ENCODE results near the gene DOC2B. TPM values are rescaled to one million over a fixed set of nuclear protein-coding genes. Genes with fewer than 3 reads are reported as not detected.
A peak's percentile ranks its signal among the peaks of the same experiment; 100 is the strongest.

DOC2B gene
- total and polyA plus RNA-seq, 2 of the 13 experiments (the other 11 are each of a cell fraction or from before 2014, with no cell fraction given), result 0.09 to 0.22 TPM

DNA sequence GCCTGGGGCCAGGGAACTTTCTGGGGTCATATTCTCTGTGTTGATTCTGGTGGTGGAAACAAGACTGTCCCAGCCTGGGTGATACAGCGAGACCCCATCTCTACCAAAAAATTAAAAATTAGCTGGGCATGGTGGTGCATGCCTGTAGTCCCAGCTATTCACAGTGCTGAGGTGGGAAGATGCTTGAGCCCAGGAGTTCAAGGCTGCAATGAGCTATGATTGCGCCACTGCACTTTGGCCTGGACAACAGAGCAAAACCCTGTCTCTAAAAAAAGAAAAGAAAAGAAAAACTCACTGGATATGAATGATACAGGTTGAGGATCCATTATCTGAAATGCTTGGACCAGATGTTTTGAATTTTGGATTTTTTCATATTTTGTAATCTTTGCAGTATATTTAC is 30.4 kb downstream of the DOC2B start (continued):
- TF ChIP-seq, protein P1, sequence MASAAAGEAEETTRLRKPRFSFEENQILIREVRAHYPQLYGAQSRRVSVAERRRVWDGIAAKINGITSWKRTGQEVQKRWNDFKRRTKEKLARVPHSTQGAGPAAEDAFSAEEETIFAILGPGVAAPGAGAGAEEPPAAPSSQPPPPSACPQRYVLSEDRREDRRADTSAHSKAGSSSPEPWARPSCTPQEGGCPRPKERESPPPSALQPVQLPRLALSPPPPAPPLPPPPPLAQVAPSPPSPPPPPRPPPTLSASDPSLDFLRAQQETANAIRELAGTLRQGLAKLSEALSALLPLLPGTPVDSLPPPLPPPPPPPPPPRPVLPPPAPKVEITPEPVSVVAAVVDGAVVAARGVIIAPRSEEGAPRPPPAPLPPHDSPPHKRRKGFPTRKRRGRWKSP (CRISPR knock-in tag; IDR thresholded peaks at IDR 0.05), result no peak
- TF ChIP-seq IKZF1 (IDR thresholded peaks at IDR 0.05) (no peak), RBAK (CRISPR knock-in tag; IDR thresholded peaks at IDR 0.05) (no peak), ZBTB38 (CRISPR knock-in tag; IDR thresholded peaks at IDR 0.05) (no peak), KLF9 (CRISPR knock-in tag; IDR thresholded peaks at IDR 0.05; ENCODE audit: low read depth) (no peak), HNRNPH1 (optimal IDR thresholded peaks at IDR 0.05; ENCODE audit: low read depth, low read length) (no peak), DPF2 (CRISPR knock-in tag; IDR thresholded peaks at IDR 0.05; ENCODE audit: borderline replicate concordance, low read depth) (0 out of 2 replicates have a peak, but pooled peaks have one; percentile 55), RARG (CRISPR knock-in tag; IDR thresholded peaks at IDR 0.05; ENCODE audit: low read depth) (no peak), SP4 (CRISPR knock-in tag; IDR thresholded peaks at IDR 0.05) (0 out of 2 replicates have a peak, but pooled peaks have one; percentile 20), NR2F1 (CRISPR knock-in tag; IDR thresholded peaks at IDR 0.05) (0 out of 4 replicates have a peak, but pooled peaks of 1 of the 2 experiments have one; percentile 27), NBN (conservative IDR thresholded peaks at IDR 0.05) (no peak), RXRA (CRISPR knock-in tag; IDR thresholded peaks at IDR 0.05) (peak; percentile 41; the same call in 1 of the 2 replicates), MIER3 (CRISPR knock-in tag; IDR thresholded peaks at IDR 0.05; ENCODE audit: borderline replicate concordance) (peak; percentile 42; the same call in 1 of the 2 replicates), ZNF20 (CRISPR knock-in tag; IDR thresholded peaks at IDR 0.05) (no peak)
- TF ChIP-seq, protein P2, sequence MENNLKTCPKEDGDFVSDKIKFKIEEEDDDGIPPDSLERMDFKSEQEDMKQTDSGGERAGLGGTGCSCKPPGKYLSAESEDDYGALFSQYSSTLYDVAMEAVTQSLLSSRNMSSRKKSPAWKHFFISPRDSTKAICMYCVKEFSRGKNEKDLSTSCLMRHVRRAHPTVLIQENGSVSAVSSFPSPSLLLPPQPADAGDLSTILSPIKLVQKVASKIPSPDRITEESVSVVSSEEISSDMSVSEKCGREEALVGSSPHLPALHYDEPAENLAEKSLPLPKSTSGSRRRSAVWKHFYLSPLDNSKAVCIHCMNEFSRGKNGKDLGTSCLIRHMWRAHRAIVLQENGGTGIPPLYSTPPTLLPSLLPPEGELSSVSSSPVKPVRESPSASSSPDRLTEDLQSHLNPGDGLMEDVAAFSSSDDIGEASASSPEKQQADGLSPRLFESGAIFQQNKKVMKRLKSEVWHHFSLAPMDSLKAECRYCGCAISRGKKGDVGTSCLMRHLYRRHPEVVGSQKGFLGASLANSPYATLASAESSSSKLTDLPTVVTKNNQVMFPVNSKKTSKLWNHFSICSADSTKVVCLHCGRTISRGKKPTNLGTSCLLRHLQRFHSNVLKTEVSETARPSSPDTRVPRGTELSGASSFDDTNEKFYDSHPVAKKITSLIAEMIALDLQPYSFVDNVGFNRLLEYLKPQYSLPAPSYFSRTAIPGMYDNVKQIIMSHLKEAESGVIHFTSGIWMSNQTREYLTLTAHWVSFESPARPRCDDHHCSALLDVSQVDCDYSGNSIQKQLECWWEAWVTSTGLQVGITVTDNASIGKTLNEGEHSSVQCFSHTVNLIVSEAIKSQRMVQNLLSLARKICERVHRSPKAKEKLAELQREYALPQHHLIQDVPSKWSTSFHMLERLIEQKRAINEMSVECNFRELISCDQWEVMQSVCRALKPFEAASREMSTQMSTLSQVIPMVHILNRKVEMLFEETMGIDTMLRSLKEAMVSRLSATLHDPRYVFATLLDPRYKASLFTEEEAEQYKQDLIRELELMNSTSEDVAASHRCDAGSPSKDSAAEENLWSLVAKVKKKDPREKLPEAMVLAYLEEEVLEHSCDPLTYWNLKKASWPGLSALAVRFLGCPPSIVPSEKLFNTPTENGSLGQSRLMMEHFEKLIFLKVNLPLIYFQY (CRISPR knock-in tag; IDR thresholded peaks at IDR 0.05; ENCODE audit: borderline replicate concordance), result no peak
- TF ChIP-seq, protein P3, sequence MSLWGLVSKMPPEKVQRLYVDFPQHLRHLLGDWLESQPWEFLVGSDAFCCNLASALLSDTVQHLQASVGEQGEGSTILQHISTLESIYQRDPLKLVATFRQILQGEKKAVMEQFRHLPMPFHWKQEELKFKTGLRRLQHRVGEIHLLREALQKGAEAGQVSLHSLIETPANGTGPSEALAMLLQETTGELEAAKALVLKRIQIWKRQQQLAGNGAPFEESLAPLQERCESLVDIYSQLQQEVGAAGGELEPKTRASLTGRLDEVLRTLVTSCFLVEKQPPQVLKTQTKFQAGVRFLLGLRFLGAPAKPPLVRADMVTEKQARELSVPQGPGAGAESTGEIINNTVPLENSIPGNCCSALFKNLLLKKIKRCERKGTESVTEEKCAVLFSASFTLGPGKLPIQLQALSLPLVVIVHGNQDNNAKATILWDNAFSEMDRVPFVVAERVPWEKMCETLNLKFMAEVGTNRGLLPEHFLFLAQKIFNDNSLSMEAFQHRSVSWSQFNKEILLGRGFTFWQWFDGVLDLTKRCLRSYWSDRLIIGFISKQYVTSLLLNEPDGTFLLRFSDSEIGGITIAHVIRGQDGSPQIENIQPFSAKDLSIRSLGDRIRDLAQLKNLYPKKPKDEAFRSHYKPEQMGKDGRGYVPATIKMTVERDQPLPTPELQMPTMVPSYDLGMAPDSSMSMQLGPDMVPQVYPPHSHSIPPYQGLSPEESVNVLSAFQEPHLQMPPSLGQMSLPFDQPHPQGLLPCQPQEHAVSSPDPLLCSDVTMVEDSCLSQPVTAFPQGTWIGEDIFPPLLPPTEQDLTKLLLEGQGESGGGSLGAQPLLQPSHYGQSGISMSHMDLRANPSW (CRISPR knock-in tag; IDR thresholded peaks at IDR 0.05; ENCODE audit: borderline replicate concordance), result no peak
- TF ChIP-seq, protein P4, sequence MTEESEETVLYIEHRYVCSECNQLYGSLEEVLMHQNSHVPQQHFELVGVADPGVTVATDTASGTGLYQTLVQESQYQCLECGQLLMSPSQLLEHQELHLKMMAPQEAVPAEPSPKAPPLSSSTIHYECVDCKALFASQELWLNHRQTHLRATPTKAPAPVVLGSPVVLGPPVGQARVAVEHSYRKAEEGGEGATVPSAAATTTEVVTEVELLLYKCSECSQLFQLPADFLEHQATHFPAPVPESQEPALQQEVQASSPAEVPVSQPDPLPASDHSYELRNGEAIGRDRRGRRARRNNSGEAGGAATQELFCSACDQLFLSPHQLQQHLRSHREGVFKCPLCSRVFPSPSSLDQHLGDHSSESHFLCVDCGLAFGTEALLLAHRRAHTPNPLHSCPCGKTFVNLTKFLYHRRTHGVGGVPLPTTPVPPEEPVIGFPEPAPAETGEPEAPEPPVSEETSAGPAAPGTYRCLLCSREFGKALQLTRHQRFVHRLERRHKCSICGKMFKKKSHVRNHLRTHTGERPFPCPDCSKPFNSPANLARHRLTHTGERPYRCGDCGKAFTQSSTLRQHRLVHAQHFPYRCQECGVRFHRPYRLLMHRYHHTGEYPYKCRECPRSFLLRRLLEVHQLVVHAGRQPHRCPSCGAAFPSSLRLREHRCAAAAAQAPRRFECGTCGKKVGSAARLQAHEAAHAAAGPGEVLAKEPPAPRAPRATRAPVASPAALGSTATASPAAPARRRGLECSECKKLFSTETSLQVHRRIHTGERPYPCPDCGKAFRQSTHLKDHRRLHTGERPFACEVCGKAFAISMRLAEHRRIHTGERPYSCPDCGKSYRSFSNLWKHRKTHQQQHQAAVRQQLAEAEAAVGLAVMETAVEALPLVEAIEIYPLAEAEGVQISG (CRISPR knock-in tag; IDR thresholded peaks at IDR 0.05), result 0 out of 2 replicates have a peak, but pooled peaks have one; percentile 24
- TF ChIP-seq, protein P5, sequence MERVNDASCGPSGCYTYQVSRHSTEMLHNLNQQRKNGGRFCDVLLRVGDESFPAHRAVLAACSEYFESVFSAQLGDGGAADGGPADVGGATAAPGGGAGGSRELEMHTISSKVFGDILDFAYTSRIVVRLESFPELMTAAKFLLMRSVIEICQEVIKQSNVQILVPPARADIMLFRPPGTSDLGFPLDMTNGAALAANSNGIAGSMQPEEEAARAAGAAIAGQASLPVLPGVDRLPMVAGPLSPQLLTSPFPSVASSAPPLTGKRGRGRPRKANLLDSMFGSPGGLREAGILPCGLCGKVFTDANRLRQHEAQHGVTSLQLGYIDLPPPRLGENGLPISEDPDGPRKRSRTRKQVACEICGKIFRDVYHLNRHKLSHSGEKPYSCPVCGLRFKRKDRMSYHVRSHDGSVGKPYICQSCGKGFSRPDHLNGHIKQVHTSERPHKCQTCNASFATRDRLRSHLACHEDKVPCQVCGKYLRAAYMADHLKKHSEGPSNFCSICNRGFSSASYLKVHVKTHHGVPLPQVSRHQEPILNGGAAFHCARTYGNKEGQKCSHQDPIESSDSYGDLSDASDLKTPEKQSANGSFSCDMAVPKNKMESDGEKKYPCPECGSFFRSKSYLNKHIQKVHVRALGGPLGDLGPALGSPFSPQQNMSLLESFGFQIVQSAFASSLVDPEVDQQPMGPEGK (CRISPR knock-in tag; IDR thresholded peaks at IDR 0.05), result no peak

All from HepG2 (cell line).